Stimulated activated naive CD4-positive, alpha-beta T cell (primary cell): Measurements from ENCODE around the gene LMNTD1.
"Not testable (repeated sequence)": the region's sequence is repeated elsewhere in the genome, so short reads cannot be mapped to it uniquely, and the experiment has no call there.

Experiments
- DNase-seq, 6 experiments: peaks; one replicate each; lab custom pipeline; 2025; lab: John Stamatoyannopoulos, UW

LMNTD1 gene

DNA sequence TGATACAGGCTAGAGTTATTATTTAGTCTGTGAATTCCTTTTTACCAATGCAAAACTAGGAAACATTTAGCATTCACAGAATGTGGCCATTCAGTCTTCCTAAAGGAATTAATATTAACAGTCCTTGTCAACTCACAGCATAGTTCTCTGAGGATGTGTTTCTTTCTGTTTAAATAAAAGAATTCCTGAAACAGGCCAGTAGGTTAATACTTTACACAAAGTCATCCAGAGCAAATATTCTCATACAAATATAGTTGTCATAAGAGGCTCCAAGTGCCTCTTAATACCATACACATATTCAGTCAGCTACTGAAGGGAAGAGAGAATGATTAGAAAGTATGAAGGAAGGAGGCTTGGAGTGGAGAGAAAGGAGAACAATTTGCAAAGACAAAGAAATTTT is 120.1 kb downstream of the LMNTD1 start:
- DNase-seq, result no peak

DNA sequence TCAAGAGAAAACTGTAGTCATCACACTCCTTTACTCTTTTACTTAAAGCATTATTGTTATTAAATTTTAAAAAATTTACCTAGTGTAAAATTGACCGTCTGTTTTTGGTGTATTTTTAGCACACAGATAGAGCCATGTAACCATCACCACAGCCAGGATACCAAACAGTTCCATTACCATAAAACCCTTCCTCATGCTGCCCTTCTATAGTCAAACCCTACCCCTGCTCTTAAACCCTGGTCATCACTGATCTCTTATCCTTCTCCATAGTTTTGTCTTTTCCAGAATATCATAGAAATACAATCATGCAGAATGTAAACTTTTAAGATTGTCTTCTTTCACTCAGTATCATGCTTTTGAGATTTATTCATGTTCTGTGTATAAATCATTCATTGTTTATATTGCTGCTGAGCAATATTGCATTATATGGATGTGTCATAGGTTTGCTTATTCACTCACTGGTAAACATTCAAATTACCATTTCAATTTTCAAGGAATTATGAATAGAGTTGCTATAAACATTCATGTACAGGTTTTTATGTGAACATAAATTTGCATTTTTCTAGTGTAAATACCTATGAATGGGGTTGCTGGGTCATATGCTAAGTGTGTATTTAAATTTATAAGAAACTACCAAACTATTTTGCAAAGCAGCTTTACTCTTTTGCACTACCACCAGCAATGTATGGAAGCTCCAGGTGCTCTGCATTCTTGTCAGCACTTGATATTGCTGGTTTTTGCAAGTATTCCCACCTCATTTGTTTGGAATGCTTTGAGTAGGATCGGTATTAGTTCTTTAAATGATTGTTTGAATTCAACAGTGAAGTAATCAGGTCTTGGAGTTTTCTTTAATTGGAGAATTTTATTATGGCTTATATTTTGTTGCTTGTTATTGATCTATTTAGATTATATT is 125.5 kb downstream of the LMNTD1 start:
- no peak for DNase-seq

DNA sequence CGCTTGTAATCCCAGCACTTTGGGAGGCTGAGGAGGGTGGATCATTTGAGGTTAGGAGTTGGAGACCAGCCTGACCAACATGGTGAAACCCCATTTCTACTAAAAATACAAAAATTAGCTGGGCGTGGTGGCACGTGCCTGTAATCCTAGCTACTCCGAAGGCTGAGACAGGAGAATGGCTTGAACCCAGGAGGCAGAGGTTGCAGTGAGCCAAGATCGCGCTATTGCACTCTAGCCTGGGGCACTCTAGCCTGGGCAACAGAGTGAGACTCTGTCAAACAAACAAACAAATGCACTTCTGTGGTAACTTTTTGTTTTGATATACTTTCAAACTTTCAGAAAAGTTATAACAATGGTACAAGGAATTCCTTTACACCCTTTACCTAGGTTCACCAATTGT is 126.3 kb downstream of the LMNTD1 start:
- not testable (repeated sequence) for DNase-seq
